HG03196 (cell line): ENCODE results near the gene CENPP.

Source experiments
- ATAC-seq: cut with Tn5 transposase; IDR thresholded peaks from one replicate; pipeline ENCODE4 v1.9.1; 2021; ENCODE audit not compliant: unreplicated experiment

The CENPP gene

GRCh38 chr9:92422611-92423338 lies 97.0 kb downstream of the CENPP start:
- no peak for ATAC-seq

GRCh38 chr9:92423612-92424011 lies 97.9 kb downstream of the CENPP start:
- ATAC-seq, result no peak

GRCh38 chr9:92424340-92424739 lies 98.6 kb downstream of the CENPP start, which contains the start of gene OMD:
OMD (minus strand) TSS chr9:92424471; CDS start chr9:92417558, 6,913 bp downstream.
- no peak for ATAC-seq

- no peak for ATAC-seq
Observed at GRCh38 chr9:92425474-92425873, 99.7 kb downstream of the CENPP start.

GRCh38 chr9:92426501-92427145 lies 100.9 kb downstream of the CENPP start:
- no peak for ATAC-seq

GRCh38 chr9:92429836-92430235 lies 104.1 kb downstream of the CENPP start:
- no peak for ATAC-seq

GRCh38 chr9:92432350-92432749 lies 106.6 kb downstream of the CENPP start:
- no peak for ATAC-seq

- no peak for ATAC-seq
Observed at GRCh38 chr9:92432972-92433548, 107.3 kb downstream of the CENPP start.

- ATAC-seq, result no peak
Observed at GRCh38 chr9:92435263-92435662, 109.5 kb downstream of the CENPP start.

GRCh38 chr9:92438900-92439526 lies 113.3 kb downstream of the CENPP start:
- no peak for ATAC-seq

GRCh38 chr9:92439921-92440750 lies 114.4 kb downstream of the CENPP start:
- no peak for ATAC-seq

- ATAC-seq, result no peak
Observed at GRCh38 chr9:92440751-92441046, 114.9 kb downstream of the CENPP start.

GRCh38 chr9:92444841-92445240 lies 119.1 kb downstream of the CENPP start:
- ATAC-seq, result no peak

GRCh38 chr9:92446536-92446935 lies 120.8 kb downstream of the CENPP start:
- ATAC-seq, result no peak

- ATAC-seq, result no peak
Observed at GRCh38 chr9:92455217-92455616, 129.5 kb downstream of the CENPP start.

GRCh38 chr9:92457576-92457975 lies 131.8 kb downstream of the CENPP start:
- ATAC-seq, result no peak

- ATAC-seq, result no peak
Observed at GRCh38 chr9:92463387-92463786, 137.6 kb downstream of the CENPP start.

GRCh38 chr9:92463984-92464383 lies 138.2 kb downstream of the CENPP start:
- no peak for ATAC-seq

- no peak for ATAC-seq
Observed at GRCh38 chr9:92467041-92467440, 141.3 kb downstream of the CENPP start.

- ATAC-seq, result no peak
Observed at GRCh38 chr9:92467511-92467910, 141.8 kb downstream of the CENPP start.

- no peak for ATAC-seq
Observed at GRCh38 chr9:92468206-92468605, 142.5 kb downstream of the CENPP start.
